HG03064 (cell line): ENCODE results near the gene SDHC.

Experiments
- ATAC-seq: cut with Tn5 transposase; IDR thresholded peaks from one replicate; pipeline ENCODE4 v1.9.1; 2021; ENCODE audit warnings: low read depth; ENCODE audit not compliant: unreplicated experiment

SDHC gene

GRCh38 chr1:161314201-161314981 lies at the start of gene SDHC:
Gene SDHC (plus strand): TSS chr1:161314381. CDS start chr1:161314406, 25 bp downstream.
- ATAC-seq = peak; percentile 95

DNA sequence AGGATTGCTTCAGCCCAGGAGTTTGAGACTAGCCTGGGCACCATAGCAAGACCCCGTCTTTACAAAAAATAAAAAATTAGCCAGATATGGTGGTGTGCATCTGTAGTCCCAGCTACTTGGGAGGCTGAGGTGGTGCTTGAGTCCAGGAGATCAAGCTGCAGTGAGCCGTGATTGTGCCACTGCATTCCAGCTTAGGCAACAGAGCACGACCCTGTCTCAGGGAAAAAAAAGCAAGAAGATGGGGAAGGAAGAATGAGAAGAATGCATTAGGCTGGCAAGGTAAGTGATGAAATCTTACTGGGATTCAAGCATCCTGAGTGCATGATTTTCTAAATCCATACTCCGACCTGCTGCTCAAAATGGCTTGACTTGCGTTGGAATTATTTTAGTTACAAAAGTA lies 48.9 kb upstream of the SDHC start:
- ATAC-seq = no peak

DNA sequence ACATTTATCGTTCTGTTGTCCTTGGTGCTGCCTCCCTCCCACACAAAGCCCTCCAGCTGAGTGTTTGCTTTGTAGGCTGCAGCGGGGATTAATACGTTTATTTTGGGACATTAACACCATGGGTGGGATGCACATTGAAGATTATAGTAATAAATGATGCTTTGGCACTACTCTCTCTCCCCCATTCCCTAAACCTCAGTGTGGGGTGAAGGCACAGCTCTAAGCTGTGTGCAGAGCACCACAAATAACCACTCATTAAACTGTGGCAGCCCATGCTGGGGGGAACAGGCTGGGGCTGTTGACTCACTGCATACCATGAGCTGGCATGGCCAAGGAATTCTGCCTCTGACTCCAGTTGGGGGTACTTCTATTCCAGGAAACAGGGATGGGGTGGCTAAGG lies 48.0 kb upstream of the SDHC start:
- no peak for ATAC-seq

- no peak for ATAC-seq
Observed at GRCh38 chr1:161266836-161267235, 47.3 kb upstream of the SDHC start.

DNA sequence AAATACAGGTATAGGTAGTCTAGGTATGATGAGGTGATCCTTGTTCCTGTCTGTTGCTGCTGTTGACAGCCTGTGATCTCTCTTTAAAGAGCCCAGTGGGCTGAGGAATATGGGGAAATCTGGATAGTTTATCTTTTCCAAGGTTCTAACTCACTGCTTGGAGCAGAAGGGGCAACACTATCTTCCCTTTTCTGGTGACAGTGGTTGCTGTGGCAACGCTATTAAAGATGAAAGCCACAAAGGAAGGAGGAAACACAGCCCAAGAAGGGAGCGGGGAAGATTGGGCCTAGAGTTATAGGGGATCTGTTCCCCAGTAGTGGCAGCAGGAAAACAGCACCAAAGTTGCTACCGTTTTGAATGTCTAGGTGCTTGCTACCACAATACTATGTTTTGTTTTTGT lies 46.9 kb upstream of the SDHC start:
- ATAC-seq = no peak

- no peak for ATAC-seq
Observed at GRCh38 chr1:161273402-161273801, 40.8 kb upstream of the SDHC start.

- ATAC-seq = no peak
Observed at GRCh38 chr1:161274874-161275273, 39.3 kb upstream of the SDHC start.

DNA sequence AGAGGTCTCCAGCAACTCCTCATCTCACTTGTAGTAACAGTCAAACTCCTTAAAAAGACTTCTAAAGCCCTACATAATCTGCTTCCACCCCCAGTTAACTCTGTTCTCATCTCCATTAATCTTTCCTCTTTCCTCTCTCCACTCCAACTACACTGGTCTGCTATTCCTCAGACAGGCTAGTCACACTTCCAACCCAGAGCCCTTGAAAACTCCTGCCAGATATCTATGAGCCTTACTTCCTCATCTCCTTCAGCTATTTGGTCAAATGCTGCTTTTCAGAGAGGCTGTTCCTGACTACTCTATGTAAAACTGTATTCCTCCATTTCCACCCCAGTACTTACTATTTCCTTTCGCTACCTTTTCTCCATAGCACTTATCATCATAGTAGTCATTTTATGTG lies 31.2 kb upstream of the SDHC start:
- ATAC-seq = no peak

DNA sequence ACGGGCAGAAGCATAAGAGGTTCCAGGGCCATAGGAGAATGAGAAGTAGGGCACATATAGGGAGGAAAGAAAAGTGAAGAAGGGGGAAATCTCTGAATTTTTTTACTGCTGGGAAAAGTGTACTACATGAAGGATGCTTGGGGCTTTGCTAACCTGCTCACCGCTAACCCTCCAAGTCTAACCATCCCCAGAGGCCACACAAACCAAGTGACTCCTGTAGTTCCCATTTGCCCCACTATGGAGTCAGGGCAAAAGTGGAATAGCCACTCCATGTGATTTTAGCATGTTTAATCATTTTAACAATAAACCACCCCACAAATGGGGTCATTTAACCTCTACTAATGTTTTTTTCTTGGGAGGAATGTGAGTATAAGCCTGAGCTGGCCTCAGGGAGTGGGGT lies 29.1 kb upstream of the SDHC start:
- no peak for ATAC-seq

GRCh38 chr1:161285521-161285920 lies 28.7 kb upstream of the SDHC start:
- ATAC-seq = no peak

- no peak for ATAC-seq
Observed at GRCh38 chr1:161287482-161288054, 26.6 kb upstream of the SDHC start.

DNA sequence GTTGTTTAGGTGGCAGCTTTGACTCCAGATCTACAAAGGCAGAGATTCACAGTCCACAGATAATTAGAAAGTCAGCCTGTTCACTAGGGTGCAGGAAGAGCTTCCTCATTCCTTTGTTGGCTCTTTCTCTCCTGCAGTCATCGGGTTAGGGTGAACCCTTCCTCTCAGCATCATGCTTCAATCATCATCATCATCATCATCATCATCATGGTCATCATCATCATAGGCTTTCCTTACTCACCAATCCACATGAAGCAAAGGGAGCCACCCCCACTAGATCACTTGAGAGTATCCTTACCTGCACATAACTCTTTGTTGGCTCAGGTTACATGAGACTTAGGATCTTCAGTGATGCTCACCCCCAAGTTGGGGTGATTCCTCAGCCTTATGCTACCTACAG lies 23.4 kb upstream of the SDHC start:
- ATAC-seq = no peak

- ATAC-seq = no peak
Observed at GRCh38 chr1:161297415-161297814, 16.8 kb upstream of the SDHC start.

GRCh38 chr1:161298116-161298515 lies 16.1 kb upstream of the SDHC start:
- ATAC-seq = no peak

DNA sequence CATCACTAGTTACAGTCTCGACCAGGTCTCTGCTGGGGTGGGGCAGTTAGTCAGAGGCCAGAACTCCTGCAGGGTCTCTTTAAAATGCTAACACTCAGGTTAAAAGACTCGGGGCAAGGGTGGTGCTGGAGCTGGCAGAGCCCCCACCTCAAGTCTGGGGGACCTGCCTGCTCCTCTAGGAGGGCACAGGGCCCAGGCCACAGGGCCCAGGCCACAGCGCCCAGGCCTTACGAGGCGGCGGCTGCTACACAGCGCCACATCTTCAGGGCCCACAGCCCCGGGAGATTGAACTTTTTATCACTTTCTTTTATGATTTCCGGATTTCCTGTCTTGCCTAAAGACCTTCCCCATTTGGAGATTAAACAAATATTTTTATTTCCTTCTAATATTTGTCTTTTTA lies 14.8 kb upstream of the SDHC start:
- no peak for ATAC-seq

DNA sequence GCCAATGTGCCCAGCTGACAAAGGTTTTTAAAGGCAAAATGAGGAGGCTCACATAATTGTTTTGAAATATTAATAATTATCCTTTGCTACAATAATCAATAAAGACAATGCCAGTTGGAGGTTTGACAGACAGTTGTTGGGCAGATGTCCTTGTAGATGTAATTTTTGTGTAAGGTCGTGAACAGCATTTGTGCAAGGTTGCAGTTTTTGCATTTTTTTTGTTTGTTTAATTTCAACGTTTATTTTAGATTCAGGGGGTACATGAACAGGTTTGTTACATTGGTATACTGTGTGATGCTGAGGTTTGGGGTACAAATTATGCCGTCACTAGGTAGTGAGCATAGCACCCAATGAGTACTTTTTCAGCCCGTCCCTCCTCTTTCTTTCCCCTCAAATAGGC lies 13.7 kb upstream of the SDHC start:
- ATAC-seq = no peak

GRCh38 chr1:161304927-161305866 lies 9.0 kb upstream of the SDHC start:
- no peak for ATAC-seq

- no peak for ATAC-seq
Observed at GRCh38 chr1:161305867-161306519, 8.2 kb upstream of the SDHC start.

- ATAC-seq = no peak
Observed at GRCh38 chr1:161307230-161307768, 6.9 kb upstream of the SDHC start.

- no peak for ATAC-seq
Observed at GRCh38 chr1:161307892-161308638, 6.1 kb upstream of the SDHC start.
